Ovary (tissue), 3 donors: ENCODE results near the gene SLX4.

Experiments
- EP300 ChIP-seq: sonication (generic); formaldehyde crosslinking; IDR thresholded peaks from one replicate; pipeline ENCODE4 v1.6.1; 2017; ENCODE audit warnings: antibody characterized with exemption
- POLR2A ChIP-seq: fragments of 450-650 bp; IDR thresholded peaks from one replicate; pipeline ENCODE4 v1.6.1; 2017; ENCODE audit warnings: antibody characterized with exemption, mild to moderate bottlenecking, moderate library complexity
- TF ChIP-seq, protein P1 (sequence below), 3 donors: fragments of 450-650 bp in 2 of 3; fragments of 200-600 bp in 1 of 3; IDR thresholded peaks; one replicate each; pipeline versions ENCODE4 v1.5.1 to v1.8.0; 2016 to 2022; ENCODE audit warnings: antibody characterized with exemption in 3 of 3, mild to moderate bottlenecking in 1 of 3
- donor health status: DM: no; HTN: no; CAD: no.

GRCh38 chr16:3610698-3611145 is 684 bp downstream of the SLX4 start:
- TF ChIP-seq POLR2A (no peak), EP300 (no peak)
- TF ChIP-seq, protein P1, sequence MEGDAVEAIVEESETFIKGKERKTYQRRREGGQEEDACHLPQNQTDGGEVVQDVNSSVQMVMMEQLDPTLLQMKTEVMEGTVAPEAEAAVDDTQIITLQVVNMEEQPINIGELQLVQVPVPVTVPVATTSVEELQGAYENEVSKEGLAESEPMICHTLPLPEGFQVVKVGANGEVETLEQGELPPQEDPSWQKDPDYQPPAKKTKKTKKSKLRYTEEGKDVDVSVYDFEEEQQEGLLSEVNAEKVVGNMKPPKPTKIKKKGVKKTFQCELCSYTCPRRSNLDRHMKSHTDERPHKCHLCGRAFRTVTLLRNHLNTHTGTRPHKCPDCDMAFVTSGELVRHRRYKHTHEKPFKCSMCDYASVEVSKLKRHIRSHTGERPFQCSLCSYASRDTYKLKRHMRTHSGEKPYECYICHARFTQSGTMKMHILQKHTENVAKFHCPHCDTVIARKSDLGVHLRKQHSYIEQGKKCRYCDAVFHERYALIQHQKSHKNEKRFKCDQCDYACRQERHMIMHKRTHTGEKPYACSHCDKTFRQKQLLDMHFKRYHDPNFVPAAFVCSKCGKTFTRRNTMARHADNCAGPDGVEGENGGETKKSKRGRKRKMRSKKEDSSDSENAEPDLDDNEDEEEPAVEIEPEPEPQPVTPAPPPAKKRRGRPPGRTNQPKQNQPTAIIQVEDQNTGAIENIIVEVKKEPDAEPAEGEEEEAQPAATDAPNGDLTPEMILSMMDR (IDR thresholded peaks at IDR 0.05), result no peak
